Measurements from ENCODE around the gene DLG2. TPM values are rescaled to one million over a fixed set of nuclear protein-coding genes. Genes with fewer than 3 reads are reported as not detected.

Gene DLG2
- total RNA-seq, 1 donor from 2014 or later, result 2.1 TPM

GRCh38 chr11:83641511-83641910 lies 1985.6 kb downstream of the DLG2 start:
- peak overlapping the region; percentile 46 for H3K27ac Mint-ChIP-seq (ENCODE audit: unreplicated experiment)
- no peak for DNase-seq (ENCODE audit: low read depth, low spot score)
- TF ChIP-seq CTCF (conservative IDR thresholded peaks at IDR 0.05), result no peak
- no peak overlapping the region for H3K4me3 Mint-ChIP-seq
- peaks cover 5% of the 10 kb centered on the region for H3K27me3 Mint-ChIP-seq (ENCODE audit: low read depth)
- no peaks in the 10 kb centered on the region for H3K4me1 Mint-ChIP-seq
- H3K9me3 Mint-ChIP-seq, result no peaks in the 10 kb centered on the region
- H3K36me3 Mint-ChIP-seq (ENCODE audit: low read depth), result no peaks in the 10 kb centered on the region

DNA sequence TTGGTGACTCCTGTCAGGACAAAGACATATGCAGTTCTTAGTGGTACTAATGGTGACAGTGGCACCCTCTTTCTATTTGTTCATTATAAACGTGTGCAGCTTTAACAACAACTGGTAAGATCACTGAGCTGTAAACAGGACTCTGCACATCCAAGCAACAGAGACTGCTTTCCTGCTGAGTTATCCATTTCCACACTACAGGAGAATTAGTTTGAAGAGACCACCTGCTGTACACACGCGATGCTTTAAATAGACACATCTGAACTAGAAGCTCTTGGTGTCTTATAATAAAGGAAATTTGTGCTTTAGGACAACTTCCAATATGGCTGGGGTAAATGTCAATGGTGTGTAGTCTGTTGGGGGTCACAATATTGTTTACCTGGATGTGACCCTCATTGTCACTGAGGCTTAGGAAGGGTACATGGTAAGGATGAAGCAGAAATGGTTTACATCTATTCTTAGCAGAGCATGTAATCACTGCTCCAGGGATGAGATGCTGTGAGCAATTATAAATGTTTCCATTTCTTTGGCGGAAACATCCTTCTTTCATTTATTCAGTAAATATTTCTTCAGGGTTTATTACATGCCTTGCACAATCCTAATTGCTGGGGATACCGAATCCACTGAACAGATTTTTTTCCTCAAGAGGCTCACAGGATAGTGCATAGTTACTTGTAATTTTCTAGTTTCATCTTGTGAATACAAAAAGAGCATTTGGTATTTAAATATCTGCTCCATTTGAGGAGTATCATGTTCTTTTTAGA lies 1987.0 kb downstream of the DLG2 start:
- Mint-ChIP-seq H3K9me3 (no peaks in the 10 kb centered on the region), H3K4me1 (no peaks in the 10 kb centered on the region), H3K4me3 (no peak overlapping the region), H3K27ac (ENCODE audit: unreplicated experiment) (no peak overlapping the region), H3K27me3 (ENCODE audit: low read depth) (peaks cover 4% of the 10 kb centered on the region), H3K36me3 (ENCODE audit: low read depth) (no peaks in the 10 kb centered on the region)
- DNase-seq (ENCODE audit: low read depth, low spot score), result no peak
- TF ChIP-seq CTCF (conservative IDR thresholded peaks at IDR 0.05), result no peak

- peaks cover 5% of the 10 kb centered on the region for H3K4me1 Mint-ChIP-seq
- no peak for DNase-seq (ENCODE audit: low read depth, low spot score)
- TF ChIP-seq CTCF (conservative IDR thresholded peaks at IDR 0.05), result no peak
- peaks cover 2% of the 10 kb centered on the region for H3K27me3 Mint-ChIP-seq (ENCODE audit: low read depth)
- no peaks in the 10 kb centered on the region for H3K9me3 Mint-ChIP-seq
- no peak overlapping the region for H3K4me3 Mint-ChIP-seq
- no peak overlapping the region for H3K27ac Mint-ChIP-seq (ENCODE audit: unreplicated experiment)
- no peaks in the 10 kb centered on the region for H3K36me3 Mint-ChIP-seq (ENCODE audit: low read depth)
Measured at GRCh38 chr11:83635166-83635565, 1992.0 kb downstream of the DLG2 start.

DNA sequence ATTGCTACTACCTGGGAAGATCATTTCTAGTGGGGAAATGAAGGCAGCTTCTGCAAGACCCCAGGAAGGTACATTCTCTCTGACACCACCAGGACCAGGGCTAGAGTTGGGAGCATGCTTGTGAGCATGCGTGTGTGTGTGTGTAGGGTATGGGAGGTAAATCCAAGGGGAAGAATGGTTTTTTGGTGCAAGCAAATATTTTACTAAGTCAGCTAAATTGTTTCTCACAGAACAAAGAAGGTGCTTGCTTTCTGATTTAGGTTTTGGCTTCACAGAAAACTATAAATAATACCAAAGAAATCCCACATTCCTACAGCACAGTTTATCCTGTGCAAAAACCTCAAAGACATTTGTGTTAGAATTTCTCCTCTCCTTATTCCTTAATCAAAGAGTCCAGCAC lies 1996.9 kb downstream of the DLG2 start:
- TF ChIP-seq CTCF (conservative IDR thresholded peaks at IDR 0.05), result no peak
- Mint-ChIP-seq H3K9me3 (no peaks in the 10 kb centered on the region), H3K27me3 (ENCODE audit: low read depth) (no peaks in the 10 kb centered on the region), H3K4me3 (no peak overlapping the region), H3K36me3 (ENCODE audit: low read depth) (no peaks in the 10 kb centered on the region), H3K27ac (ENCODE audit: unreplicated experiment) (no peak overlapping the region), H3K4me1 (peaks cover 23% of the 10 kb centered on the region)
- no peak for DNase-seq (ENCODE audit: low read depth, low spot score)

DNA sequence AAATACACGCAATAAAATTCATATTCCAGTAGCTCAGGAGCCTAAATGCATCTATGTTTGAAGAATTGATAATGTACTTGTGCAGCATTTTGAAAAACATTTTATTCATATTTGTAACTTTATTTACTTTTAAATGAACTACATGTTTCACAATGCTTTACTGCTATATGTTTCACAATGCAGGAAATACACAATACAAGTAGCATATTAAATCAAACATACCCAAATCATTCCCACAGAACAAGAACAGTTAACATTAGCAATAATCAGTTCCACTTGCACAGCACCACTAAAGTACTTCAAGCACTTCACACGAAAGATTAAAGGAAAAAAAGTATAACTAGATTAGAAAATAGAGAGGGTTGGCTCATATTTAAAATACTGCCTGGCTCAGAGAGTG lies 1997.4 kb downstream of the DLG2 start:
- Mint-ChIP-seq H3K36me3 (ENCODE audit: low read depth) (no peaks in the 10 kb centered on the region), H3K4me1 (peaks cover 23% of the 10 kb centered on the region), H3K4me3 (no peak overlapping the region), H3K27me3 (ENCODE audit: low read depth) (no peaks in the 10 kb centered on the region), H3K27ac (ENCODE audit: unreplicated experiment) (no peak overlapping the region), H3K9me3 (no peaks in the 10 kb centered on the region)
- DNase-seq (ENCODE audit: low read depth, low spot score), result no peak
- no peak for TF ChIP-seq CTCF (conservative IDR thresholded peaks at IDR 0.05)
